Measurements from ENCODE around the gene TMEM184A.

TMEM184A gene

DNA sequence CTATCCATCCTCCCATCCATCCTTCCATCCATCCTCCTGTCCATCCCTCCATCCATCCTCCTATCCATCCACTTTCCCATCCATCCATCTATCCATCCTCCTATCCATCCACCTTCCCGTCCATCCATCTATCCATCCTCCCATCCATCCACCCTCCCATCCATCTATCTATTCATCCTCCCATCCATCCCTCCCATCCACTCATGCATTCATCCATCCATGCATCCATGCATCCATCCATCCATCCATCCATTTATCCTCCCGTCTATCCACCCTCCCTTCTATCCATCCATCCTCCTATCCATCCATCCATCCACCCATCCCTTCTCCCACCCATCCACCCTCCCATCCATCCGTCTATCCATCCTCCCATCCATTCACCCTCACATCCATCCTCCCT lies 39.0 kb upstream of the TMEM184A start:
- no peak for TF ChIP-seq CTCF (IDR thresholded peaks at IDR 0.05; ENCODE audit: low read length, missing control alignments)
- no peak overlapping the region for H3K4me3 ChIP-seq (replicated peaks; ENCODE audit: low read depth, low read length)
- DNase-seq (ENCODE audit: low read depth): no peak

GRCh38 chr7:1593904-1594421 lies 38.0 kb upstream of the TMEM184A start:
- no peak for DNase-seq (ENCODE audit: low read depth)
- TF ChIP-seq CTCF (IDR thresholded peaks at IDR 0.05; ENCODE audit: low read length, missing control alignments): no peak
- H3K4me3 ChIP-seq (replicated peaks; ENCODE audit: low read depth, low read length): no peak overlapping the region

GRCh38 chr7:1593091-1593866 lies 37.3 kb upstream of the TMEM184A start:
- no peak overlapping the region for H3K4me3 ChIP-seq (replicated peaks; ENCODE audit: low read depth, low read length)
- TF ChIP-seq CTCF (IDR thresholded peaks at IDR 0.05; ENCODE audit: low read length, missing control alignments): peak; percentile 42
- no peak for DNase-seq (ENCODE audit: low read depth)

DNA sequence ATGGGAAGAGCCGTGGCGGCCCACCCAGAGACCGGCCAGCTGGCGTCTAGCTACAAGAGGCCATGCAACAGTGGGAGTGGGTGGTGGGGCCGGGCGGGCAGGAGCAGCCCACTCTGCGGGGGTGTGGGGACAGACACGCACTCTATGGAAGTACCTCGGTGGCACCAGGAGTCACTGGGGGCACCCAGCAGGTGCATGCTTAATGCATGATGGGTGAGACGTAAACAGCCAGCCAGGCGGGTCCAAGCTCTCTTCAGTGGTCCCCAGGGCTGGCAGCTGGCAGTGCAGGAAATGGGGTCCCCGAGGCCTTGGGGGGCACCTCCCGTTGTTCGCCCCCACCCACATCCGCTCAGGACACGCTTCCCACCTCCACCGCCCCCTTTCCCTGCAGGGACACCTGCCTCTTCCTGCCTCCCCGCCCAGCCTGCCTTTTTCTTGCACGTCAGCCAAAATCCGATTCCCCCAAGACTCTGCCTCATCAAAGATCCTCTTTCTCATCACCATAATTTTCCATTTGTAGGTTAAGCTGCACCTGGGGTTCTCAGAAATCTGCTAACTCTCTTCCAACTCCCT lies 36.4 kb upstream of the TMEM184A start:
- no peak for DNase-seq (ENCODE audit: low read depth)
- no peak overlapping the region for H3K4me3 ChIP-seq (replicated peaks; ENCODE audit: low read depth, low read length)
- no peak for TF ChIP-seq CTCF (IDR thresholded peaks at IDR 0.05; ENCODE audit: low read length, missing control alignments)

DNA sequence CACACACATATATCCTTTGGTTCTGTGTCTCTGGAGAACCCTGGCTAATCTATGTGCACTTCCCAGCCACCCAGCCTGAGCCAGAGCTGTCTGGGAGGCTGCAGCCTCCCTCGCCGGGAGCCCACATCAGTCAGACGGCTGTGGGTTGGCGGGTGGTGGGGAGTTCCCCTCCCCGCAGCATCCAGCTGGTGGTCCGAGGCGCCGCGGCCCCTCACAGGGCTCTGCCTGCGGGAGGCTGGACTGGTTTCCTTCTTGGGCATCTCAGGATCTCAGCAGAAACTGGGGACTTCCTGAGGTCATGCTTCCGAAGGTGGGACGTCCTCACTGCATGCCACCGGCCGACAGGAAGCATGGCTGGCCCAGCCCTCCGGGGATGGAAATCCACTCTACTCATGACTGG lies 35.9 kb upstream of the TMEM184A start:
- no peak for TF ChIP-seq CTCF (IDR thresholded peaks at IDR 0.05; ENCODE audit: low read length, missing control alignments)
- no peak for DNase-seq (ENCODE audit: low read depth)
- no peak overlapping the region for H3K4me3 ChIP-seq (replicated peaks; ENCODE audit: low read depth, low read length)

GRCh38 chr7:1591396-1591795 lies 35.4 kb upstream of the TMEM184A start:
- DNase-seq (ENCODE audit: low read depth): no peak
- TF ChIP-seq CTCF (IDR thresholded peaks at IDR 0.05; ENCODE audit: low read length, missing control alignments): no peak
- H3K4me3 ChIP-seq (replicated peaks; ENCODE audit: low read depth, low read length): no peak overlapping the region
